Activated CD4-positive, alpha-beta T cell treated with anti-CD3 and anti-CD28 coated beads, Interleukin-2, amount 50 U/mL, for 48 hours (primary cell): Measurements from ENCODE around the gene TFDP3.

Experiments
- DNase-seq, 2 experiments: peaks; one replicate each; pipeline ENCODE4 v3.0.0-alpha.2; 2020

TFDP3 gene

GRCh38 chrX:133185938-133186337, 32.2 kb downstream of the TFDP3 start:
- no peak for DNase-seq

- DNase-seq: no peak
These were observed 33.0 kb downstream of the TFDP3 start for GRCh38 chrX:133185119-133185518.

GRCh38 chrX:133183806-133184205, 34.3 kb downstream of the TFDP3 start:
- no peak for DNase-seq

- no peak for DNase-seq
These were observed 38.7 kb downstream of the TFDP3 start for GRCh38 chrX:133179500-133179899.

- DNase-seq: no peak
These were observed 41.0 kb downstream of the TFDP3 start for GRCh38 chrX:133177202-133177601.

GRCh38 chrX:133175605-133176004, 42.5 kb downstream of the TFDP3 start:
- no peak for DNase-seq

GRCh38 chrX:133175162-133175561, 43.0 kb downstream of the TFDP3 start:
- DNase-seq: no peak

GRCh38 chrX:133171962-133172708, 46.0 kb downstream of the TFDP3 start:
- no peak for DNase-seq
